Fibroblast of pulmonary artery (primary cell): Measurements from ENCODE around the gene RNF7.
"Not testable (repeated sequence)": the region's sequence is repeated elsewhere in the genome, so short reads cannot be mapped to it uniquely, and the experiment has no call there.

ENCODE experiments used
- DNase-seq: peaks from one replicate; pipeline ENCODE4 v3.0.0-alpha.2; 2010; ENCODE audit warnings: low read depth
- H3K4me3 ChIP-seq: replicated peaks from 2 replicates; pipeline ENCODE4 v1.5.1; 2011; ENCODE audit warnings: low read depth, mild to moderate bottlenecking, control low read depth, low read length, moderate library complexity
- TF ChIP-seq, protein P1 (sequence below): IDR thresholded peaks from 2 replicates; pipeline ENCODE4 v1.5.1; 2011; ENCODE audit warnings: mild to moderate bottlenecking, control low read depth, low read length, inconsistent platforms; ENCODE audit errors: missing control alignments

RNF7 gene

DNA sequence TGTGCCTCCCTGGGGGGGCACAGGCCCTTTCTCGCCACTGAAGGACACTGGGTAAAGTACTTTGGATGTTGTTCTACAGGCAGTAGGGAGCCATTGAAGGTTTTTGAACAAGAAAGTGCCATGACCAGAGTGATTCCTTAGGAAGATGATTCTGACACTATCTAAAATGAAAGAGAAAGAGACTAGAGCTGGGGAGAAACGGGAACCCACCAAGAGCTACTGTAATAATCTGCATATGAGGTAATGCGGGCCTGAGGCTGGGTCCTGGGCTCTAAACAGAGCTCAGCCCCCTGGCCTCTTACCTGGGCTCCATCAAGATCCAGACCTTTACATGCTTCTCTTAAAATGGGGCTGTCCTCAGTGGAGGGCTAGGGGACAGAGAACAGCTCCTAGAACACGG, 50.1 kb downstream of the RNF7 start:
- no peak for DNase-seq
- TF ChIP-seq, protein P1, sequence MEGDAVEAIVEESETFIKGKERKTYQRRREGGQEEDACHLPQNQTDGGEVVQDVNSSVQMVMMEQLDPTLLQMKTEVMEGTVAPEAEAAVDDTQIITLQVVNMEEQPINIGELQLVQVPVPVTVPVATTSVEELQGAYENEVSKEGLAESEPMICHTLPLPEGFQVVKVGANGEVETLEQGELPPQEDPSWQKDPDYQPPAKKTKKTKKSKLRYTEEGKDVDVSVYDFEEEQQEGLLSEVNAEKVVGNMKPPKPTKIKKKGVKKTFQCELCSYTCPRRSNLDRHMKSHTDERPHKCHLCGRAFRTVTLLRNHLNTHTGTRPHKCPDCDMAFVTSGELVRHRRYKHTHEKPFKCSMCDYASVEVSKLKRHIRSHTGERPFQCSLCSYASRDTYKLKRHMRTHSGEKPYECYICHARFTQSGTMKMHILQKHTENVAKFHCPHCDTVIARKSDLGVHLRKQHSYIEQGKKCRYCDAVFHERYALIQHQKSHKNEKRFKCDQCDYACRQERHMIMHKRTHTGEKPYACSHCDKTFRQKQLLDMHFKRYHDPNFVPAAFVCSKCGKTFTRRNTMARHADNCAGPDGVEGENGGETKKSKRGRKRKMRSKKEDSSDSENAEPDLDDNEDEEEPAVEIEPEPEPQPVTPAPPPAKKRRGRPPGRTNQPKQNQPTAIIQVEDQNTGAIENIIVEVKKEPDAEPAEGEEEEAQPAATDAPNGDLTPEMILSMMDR, result no peak
- no peak overlapping the region for H3K4me3 ChIP-seq

DNA sequence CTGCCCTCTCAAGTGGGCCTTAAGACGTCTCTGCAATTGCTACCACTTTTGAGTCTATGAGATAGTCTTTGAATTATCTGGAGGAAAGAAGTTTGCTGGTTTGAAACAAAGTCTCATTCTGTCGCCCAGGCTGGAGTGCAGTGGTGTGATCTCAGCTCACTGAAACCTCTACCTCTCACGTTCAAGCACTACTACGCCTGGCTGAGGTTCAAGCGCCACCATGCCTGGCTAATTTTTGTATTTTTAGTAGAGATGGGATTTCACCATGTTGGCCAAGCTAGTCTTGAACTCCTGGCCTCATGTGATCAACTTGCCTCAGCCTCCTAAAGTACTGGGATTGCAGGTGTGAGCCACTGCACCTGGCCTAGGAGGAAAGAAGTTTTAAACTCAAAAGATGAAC, 50.7 kb downstream of the RNF7 start:
- H3K4me3 ChIP-seq, DNase-seq: not testable (repeated sequence)

DNA sequence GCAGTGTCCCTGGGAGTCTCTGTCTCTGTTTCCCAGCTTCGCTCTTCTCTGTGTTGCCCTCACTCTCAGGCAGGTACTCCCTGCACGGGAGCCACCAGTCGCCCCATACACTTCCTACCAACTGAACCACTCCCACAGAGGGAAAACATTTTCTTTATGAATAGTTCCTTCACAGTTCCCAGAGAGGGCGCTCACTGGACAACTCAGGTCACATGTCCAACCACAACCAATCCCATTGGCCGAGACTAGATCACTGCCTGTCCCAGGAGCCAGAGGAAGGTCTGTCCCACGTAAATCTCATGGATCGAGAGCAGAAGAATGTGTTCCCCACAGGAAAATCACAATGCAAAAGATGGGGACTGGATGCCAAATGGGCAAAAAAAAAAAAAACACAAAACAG, 51.2 kb downstream of the RNF7 start:
- peak; percentile 10 for DNase-seq
- TF ChIP-seq, protein P1, result no peak
- H3K4me3 ChIP-seq, result no peak overlapping the region

DNA sequence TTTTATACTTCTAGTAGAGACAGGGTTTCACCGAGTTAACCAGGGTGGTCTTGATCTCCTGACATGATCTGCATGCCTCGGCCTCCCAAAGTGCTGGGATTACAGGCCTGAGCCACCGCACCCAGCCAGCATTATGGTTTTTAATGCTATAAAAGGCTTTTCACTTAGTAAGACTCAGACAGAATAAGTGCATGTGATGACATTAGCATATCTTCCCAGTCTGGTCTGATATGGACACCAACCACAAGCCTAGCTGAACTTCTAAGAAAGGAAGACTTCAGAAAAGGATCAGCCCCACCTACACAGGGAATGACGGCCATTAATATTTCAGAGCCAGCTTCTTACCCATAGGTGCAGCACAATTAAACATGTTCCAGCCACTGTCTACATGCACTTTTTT, 52.1 kb downstream of the RNF7 start:
- DNase-seq, result no peak
- TF ChIP-seq, protein P1, result no peak
- no peak overlapping the region for H3K4me3 ChIP-seq

DNA sequence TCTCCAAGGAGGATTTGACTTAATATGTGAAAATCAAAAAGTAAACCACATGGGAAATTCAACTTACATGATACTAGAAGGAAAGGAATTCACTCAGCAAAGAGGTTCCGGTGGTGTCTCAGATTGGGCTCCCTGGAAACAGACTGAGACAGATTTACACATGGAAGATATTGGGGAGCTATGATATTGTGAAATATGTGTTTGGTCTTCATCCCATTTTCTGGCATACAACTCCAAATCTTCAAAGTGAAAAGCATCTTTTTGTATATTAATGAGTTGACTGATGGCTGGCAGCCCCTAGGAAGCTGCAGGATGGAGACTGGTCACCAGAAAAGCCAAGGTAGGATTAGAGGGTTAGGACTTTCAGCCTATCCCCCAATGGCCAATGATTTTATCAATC, 54.4 kb downstream of the RNF7 start:
- DNase-seq, result no peak
- no peak overlapping the region for H3K4me3 ChIP-seq
- TF ChIP-seq, protein P1, result no peak

DNA sequence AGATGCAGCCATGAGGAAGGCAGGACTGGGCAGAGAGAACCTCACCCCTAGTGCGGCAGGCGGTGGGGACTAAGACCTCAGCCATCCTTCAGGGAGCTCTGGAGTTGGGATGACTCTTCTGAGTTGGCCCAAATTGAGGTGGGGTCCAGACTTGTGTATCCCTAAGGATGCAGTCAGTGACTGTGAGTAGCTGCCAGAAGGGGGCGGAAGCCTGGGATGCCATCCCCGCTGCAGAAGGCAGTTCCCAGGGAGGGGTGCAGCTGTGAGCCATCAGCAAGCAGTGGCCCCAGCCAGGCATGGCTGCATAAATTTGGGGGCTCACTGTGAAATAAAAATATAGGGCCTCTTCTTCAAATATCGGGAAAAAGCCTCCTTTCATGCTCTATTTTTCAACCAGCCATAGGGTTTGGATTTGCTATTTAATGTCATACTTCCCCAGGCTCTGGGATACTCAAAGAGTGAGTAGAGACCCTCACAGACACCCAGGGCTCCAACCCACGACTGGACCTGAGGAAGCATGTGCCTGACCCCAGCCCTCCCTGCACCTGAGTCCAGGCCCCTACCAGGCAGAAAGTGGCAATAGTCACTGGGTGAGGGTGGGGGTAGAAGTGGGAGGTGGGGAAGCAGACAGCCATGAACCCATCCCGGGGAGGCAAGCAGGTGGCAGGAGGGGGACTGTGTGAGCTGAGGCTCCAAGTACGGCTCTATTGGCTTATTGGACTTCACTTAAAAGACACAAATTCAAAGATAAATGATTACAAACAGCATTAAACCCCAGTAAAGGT, 55.6 kb downstream of the RNF7 start:
- TF ChIP-seq, protein P1, result peak; percentile 13
- DNase-seq, result no peak
- no peak overlapping the region for H3K4me3 ChIP-seq

DNA sequence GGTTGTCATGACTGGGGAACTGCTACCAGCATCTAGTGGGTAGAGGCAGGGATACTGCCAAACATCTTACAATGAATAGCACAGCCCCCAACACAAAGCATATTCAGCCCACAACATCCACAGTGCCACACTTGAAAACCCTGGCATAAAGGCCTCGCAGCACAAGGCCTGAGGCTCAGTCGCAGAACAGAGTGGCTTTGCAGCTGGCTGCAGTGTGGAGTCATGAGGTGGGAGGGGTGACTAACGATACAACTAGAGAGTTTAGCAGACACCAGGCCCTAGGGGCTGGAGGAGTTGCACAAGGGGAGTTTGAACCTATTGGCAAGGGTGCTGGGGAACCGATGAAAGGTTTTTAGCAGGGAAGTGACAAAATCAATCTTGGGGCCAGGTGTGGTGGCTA, 57.2 kb downstream of the RNF7 start:
- no peak for DNase-seq
- no peak overlapping the region for H3K4me3 ChIP-seq
- TF ChIP-seq, protein P1, result no peak

DNA sequence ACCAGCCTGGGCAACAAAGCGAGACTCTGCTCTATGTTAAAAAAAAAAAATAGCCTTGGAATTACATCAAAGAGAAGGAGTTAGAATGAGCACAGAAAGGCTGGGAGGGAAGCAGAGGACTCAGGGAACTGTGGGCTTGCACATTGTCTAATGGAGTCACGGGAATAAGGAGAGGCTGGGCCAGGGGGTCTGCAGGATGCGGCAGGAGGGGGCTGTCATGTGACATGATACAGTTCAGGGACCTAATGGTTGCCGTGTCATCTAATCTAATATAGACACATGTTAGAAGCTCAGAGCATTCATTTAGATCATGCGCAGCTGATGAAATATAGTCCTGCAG, 57.6 kb downstream of the RNF7 start:
- TF ChIP-seq, protein P1, result no peak
- no peak for DNase-seq
- no peak overlapping the region for H3K4me3 ChIP-seq
